ENCODE data around the gene THG1L.

- TF ChIP-seq ZFX (IDR thresholded peaks at IDR 0.05) (no peak), CTCF (conservative IDR thresholded peaks at IDR 0.05) (no peak)
These were observed 35.2 kb downstream of the THG1L start for GRCh38 chr5:157766442-157766841.
